Measurements from ENCODE around the gene ADCYAP1. TPM values are rescaled to one million over a fixed set of nuclear protein-coding genes. Genes with fewer than 3 reads are reported as not detected.

Gene ADCYAP1
- total RNA-seq, 1 donor from 2014 or later: not detected

Other genes starting within 250 kb of the ADCYAP1 start
- gene TYMS, start 247.2 kb upstream of the ADCYAP1 start, total RNA-seq: 22.6 and 132 TPM in 2 replicates
- gene ENOSF1, start 192.2 kb upstream of the ADCYAP1 start, total RNA-seq: 24.5 and 30.1 TPM in 2 replicates
- gene YES1, start 92.6 kb upstream of the ADCYAP1 start, total RNA-seq: 302 and 318 TPM in 2 replicates

Measured in dermis blood vessel endothelial cell (primary cell).